NB4 (cell line): ENCODE results near the gene MLLT6.

Experiments
- CTCF ChIP-seq: IDR thresholded peaks from one replicate; pipeline ENCODE4 v1.5.1; 2012; ENCODE audit warnings: low read depth, low read length
- POLR2A ChIP-seq: IDR thresholded peaks from 2 replicates; pipeline ENCODE4 v1.6.1; 2011; ENCODE audit warnings: mild to moderate bottlenecking; ENCODE audit not compliant: insufficient read length; ENCODE audit errors: extremely low read depth

GRCh38 chr17:38691154-38691553, 13.9 kb upstream of the MLLT6 start:
- TF ChIP-seq CTCF (no peak), POLR2A (no peak)
